ENCODE results near the gene FMNL3. TPM values are rescaled to one million over a fixed set of nuclear protein-coding genes. Genes with fewer than 3 reads are reported as not detected.

Gene FMNL3
- total RNA-seq (2021) (5.6 and 6.5 TPM in 2 replicates), Bru-seq, nascent RNA (percentile 40 among the genes with signal in this experiment), BruChase-seq, experiment 1, labeled RNA remaining after a 2-hour chase (percentile 41 among the genes with signal in this experiment), BruChase-seq, experiment 2, labeled RNA remaining after a 6-hour chase (percentile 45 among the genes with signal in this experiment)
- long read RNA-seq, partial matches to known transcripts = 0 of 4 reads
- long read RNA-seq, other reads (novel, unspliced or antisense) = 4 of 4 reads

DNA sequence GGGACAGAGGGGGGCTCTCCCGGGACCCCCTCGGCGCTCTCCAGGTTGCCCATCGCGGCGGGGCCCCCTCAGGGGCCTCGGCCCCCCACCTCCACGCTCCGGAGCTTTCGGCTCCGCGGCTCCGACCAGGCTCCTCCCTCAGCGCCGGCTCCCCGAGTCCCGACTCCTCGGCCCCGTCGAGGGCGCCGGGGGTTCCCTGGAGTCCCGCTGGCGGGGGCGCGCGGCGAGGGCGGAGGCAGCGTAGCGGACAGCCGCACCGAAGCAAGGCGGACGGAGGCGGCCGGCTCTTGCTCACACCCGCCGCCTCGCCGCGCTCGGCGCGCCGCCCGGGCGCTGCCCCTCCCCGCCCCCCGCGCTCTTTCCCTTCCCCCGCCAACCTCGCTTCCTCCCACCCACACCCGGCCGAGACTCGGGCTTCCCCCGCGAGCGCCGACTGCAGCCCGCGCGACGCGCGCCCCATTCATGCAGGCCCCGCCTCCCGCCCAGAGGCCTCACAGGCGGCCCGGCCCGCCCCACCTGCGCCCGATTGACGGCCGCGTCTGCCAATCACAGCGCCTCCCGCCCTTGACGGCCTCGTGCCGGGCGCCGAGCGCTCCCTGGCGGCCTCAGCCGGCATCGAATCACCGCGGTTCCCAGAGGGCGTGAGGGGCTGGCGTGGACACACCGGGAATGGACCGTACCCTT lies at the start of gene FMNL3:
Gene FMNL3 (minus strand): TSS at position 278 of the 684 bp plus-strand sequence. CDS start 225 bp downstream, at position 53.
- Histone ChIP-seq H3K27me3 (ENCODE audit: insufficient read depth, low read depth) (peaks cover 36% of the 10 kb centered on the region), H3K27ac (no peak within 1 kb of the TSS), H3F3A (ENCODE audit: insufficient read depth, low read depth) (no peaks in the 10 kb centered on the region), H2AFZ (peak within 1 kb of the TSS; percentile 90), H3K4me1 (replicated peaks; ENCODE audit: insufficient read depth) (no peaks in the 10 kb centered on the region), H3K9me3 (ENCODE audit: insufficient read depth, low read depth) (no peaks in the 10 kb centered on the region), H4K20me1 (ENCODE audit: insufficient read depth) (no peaks in the 10 kb centered on the region), H3K4me3 (peak within 1 kb of the TSS; percentile 65), H3K9me2 (ENCODE audit: insufficient read depth) (no peaks in the 10 kb centered on the region), H3K79me2 (ENCODE audit: low read depth) (no peaks in the 10 kb centered on the region), H3K36me3 (ENCODE audit: low read depth) (no peaks in the 10 kb centered on the region), H3K4me2 (peak within 1 kb of the TSS; percentile 93)
- no peak for TF ChIP-seq EZH2 (IDR thresholded peaks at IDR 0.05; ENCODE audit: low read depth)
- TF ChIP-seq, protein P1, sequence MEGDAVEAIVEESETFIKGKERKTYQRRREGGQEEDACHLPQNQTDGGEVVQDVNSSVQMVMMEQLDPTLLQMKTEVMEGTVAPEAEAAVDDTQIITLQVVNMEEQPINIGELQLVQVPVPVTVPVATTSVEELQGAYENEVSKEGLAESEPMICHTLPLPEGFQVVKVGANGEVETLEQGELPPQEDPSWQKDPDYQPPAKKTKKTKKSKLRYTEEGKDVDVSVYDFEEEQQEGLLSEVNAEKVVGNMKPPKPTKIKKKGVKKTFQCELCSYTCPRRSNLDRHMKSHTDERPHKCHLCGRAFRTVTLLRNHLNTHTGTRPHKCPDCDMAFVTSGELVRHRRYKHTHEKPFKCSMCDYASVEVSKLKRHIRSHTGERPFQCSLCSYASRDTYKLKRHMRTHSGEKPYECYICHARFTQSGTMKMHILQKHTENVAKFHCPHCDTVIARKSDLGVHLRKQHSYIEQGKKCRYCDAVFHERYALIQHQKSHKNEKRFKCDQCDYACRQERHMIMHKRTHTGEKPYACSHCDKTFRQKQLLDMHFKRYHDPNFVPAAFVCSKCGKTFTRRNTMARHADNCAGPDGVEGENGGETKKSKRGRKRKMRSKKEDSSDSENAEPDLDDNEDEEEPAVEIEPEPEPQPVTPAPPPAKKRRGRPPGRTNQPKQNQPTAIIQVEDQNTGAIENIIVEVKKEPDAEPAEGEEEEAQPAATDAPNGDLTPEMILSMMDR (conservative IDR thresholded peaks at IDR 0.05) = peak; percentile 89
- CTCF ChIA-PET = interaction anchor here (2.0 kb wide), 1 partner anchor 63 kb away, joined by 20 read pairs; no protein-coding TSS in a partner anchor
- no TSS peak for BruUV-seq (replicated peaks)
- POLR2A ChIA-PET (ENCODE audit: unreplicated experiment) = interaction anchor here (0.6 kb wide), 1 partner anchor 444 kb away, joined by 10 read pairs; no protein-coding TSS in a partner anchor
- DNase-seq = peak; percentile 71 to 96
- intact Hi-C loops (cut with micrococcal nuclease; ENCODE audit: unreplicated experiment) = loop anchor here (1.0 to 10.0 kb wide), 4 partner anchors 63 to 342 kb away; partner anchors contain the start of gene SPATS2

DNA sequence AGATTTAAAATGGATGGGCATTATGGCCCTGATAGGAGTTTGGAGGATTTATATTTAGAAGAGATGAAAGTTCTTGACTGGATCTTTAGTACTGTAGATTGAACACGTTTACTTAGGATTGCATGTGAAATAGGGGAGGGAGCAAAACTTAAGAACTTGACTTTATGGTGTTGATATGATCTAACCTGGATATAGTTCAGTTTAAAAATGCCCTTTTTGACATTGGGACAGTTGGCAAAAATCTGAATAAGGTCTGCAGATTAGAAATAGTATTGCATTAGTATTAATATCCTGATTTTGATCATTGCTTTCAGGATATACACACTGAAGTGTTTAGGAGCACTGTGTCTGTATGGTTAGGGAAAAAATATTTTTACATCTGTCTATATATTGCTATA lies 43.8 kb upstream of the FMNL3 start:
- no peaks in the 10 kb centered on the region for H3K9me2 ChIP-seq (ENCODE audit: insufficient read depth)
- peaks cover 71% of the 10 kb centered on the region for H4K20me1 ChIP-seq (ENCODE audit: insufficient read depth)
- TF ChIP-seq, protein P1 (conservative IDR thresholded peaks at IDR 0.05) = no peak
- TF ChIP-seq EZH2 (IDR thresholded peaks at IDR 0.05; ENCODE audit: low read depth) = no peak
- H3K27me3 ChIP-seq (ENCODE audit: insufficient read depth, low read depth) = no peaks in the 10 kb centered on the region
- POLR2A ChIA-PET (ENCODE audit: unreplicated experiment) = no interaction called here
- peak overlapping the region; percentile 78 for H3K27ac ChIP-seq
- H3K36me3 ChIP-seq (ENCODE audit: low read depth) = peaks cover 42% of the 10 kb centered on the region
- H2AFZ ChIP-seq = no peak overlapping the region
- BruUV-seq (replicated peaks) = no TSS peak
- no peak for DNase-seq
- H3K79me2 ChIP-seq (ENCODE audit: low read depth) = peaks cover 96% of the 10 kb centered on the region
- peak overlapping the region; percentile 6; the same call in 1 of the 2 replicates for H3K4me3 ChIP-seq
- H3K4me2 ChIP-seq = peak overlapping the region; percentile 42
- peaks cover 27% of the 10 kb centered on the region; the same call in 1 of the 2 replicates for H3F3A ChIP-seq (ENCODE audit: insufficient read depth, low read depth)
- intact Hi-C loops (cut with micrococcal nuclease; ENCODE audit: unreplicated experiment) = no loop called here
- CTCF ChIA-PET = interaction anchor here (0.7 kb wide), 1 partner anchor 10 kb away, joined by 7 read pairs; the partner anchor contains the start of gene TMBIM6
- H3K9me3 ChIP-seq (ENCODE audit: insufficient read depth, low read depth) = no peaks in the 10 kb centered on the region
- peaks cover 15% of the 10 kb centered on the region for H3K4me1 ChIP-seq (replicated peaks; ENCODE audit: insufficient read depth)
